ENCODE results near the gene HSD17B3.

- no peak for TF ChIP-seq CTCF (IDR thresholded peaks at IDR 0.05; ENCODE audit: poor library complexity, severe bottlenecking)
- TF ChIP-seq EZH2 (IDR thresholded peaks at IDR 0.05; ENCODE audit: borderline replicate concordance, insufficient read depth, low read length, poor library complexity, severe bottlenecking): no peak
- no peak for TF ChIP-seq REST (IDR thresholded peaks at IDR 0.05; ENCODE audit: borderline replicate concordance)
- TF ChIP-seq POLR2AphosphoS5 (IDR thresholded peaks at IDR 0.05): no peak
- no peak for TF ChIP-seq RAD21 (conservative IDR thresholded peaks at IDR 0.05)
- no peak for TF ChIP-seq EP300 (conservative IDR thresholded peaks at IDR 0.05; ENCODE audit: poor library complexity, severe bottlenecking)
Observed at GRCh38 chr9:96241391-96241809, 60.6 kb downstream of the HSD17B3 start.
